HL-60 (cell line): ENCODE data around the gene TBC1D9.

Experiments
- DNase-seq, 2 experiments: peaks; one replicate each; pipeline ENCODE4 v3.0.0-alpha.2; 2010 to 2020; ENCODE audit warnings: low read depth in 1 of 2, low spot score in 1 of 2
- H3K27ac ChIP-seq: fragments of 250-450 bp; sonication (Bioruptor Pico); replicated peaks from 2 replicates; pipeline ENCODE4 v1.5.1; 2020; ENCODE audit warnings: mild to moderate bottlenecking, moderate library complexity
- H3K27me3 ChIP-seq: fragments of 250-450 bp; sonication (Bioruptor Pico); 2 replicates; pipeline ENCODE4 v1.5.1; 2021; ENCODE audit warnings: mild to moderate bottlenecking, moderate library complexity; ENCODE audit not compliant: insufficient read depth, poor library complexity, severe bottlenecking
- H3K4me3 ChIP-seq: replicated peaks from 2 replicates; pipeline ENCODE4 v1.5.1; 2011; ENCODE audit warnings: mild to moderate bottlenecking, control low read depth, low read length; ENCODE audit not compliant: insufficient read depth
- CTCF ChIP-seq: IDR thresholded peaks from one replicate; pipeline ENCODE4 v1.5.1; 2011; ENCODE audit warnings: low read length, control low read depth, inconsistent platforms; ENCODE audit not compliant: insufficient read depth
- GABPA ChIP-seq: IDR thresholded peaks from 2 replicates; pipeline ENCODE4 v1.6.1; 2012; ENCODE audit warnings: low read depth
- POLR2AphosphoS5 ChIP-seq: IDR thresholded peaks from 2 replicates; pipeline ENCODE4 v1.6.1; 2012; ENCODE audit warnings: low read depth
- REST ChIP-seq: IDR thresholded peaks from 2 replicates; pipeline ENCODE4 v1.6.1; 2012; ENCODE audit warnings: low read depth; ENCODE audit not compliant: insufficient replicate concordance
- SPI1 ChIP-seq: IDR thresholded peaks from 2 replicates; pipeline ENCODE4 v1.6.1; 2012; ENCODE audit warnings: low read depth, mild to moderate bottlenecking, borderline replicate concordance

Gene TBC1D9

GRCh38 chr4:140732780-140733179 lies 23.4 kb downstream of the TBC1D9 start:
- Histone ChIP-seq H3K27me3 (peaks cover 3% of the 10 kb centered on the region), H3K27ac (no peak overlapping the region), H3K4me3 (no peak overlapping the region)
- DNase-seq, result no peak
- TF ChIP-seq CTCF, result no peak
- TF ChIP-seq POLR2AphosphoS5, result no peak
- TF ChIP-seq SPI1, result no peak
- no peak for TF ChIP-seq REST
- TF ChIP-seq GABPA, result no peak

GRCh38 chr4:140729344-140730049 lies 26.7 kb downstream of the TBC1D9 start:
- Histone ChIP-seq H3K4me3 (no peak overlapping the region), H3K27ac (no peak overlapping the region)
- DNase-seq, result no peak

More at GRCh38 chr4:140729344-140730049, 26.7 kb downstream of the TBC1D9 start:
- no peak for TF ChIP-seq SPI1
- TF ChIP-seq POLR2AphosphoS5, result no peak
- no peak for TF ChIP-seq GABPA
- no peak for TF ChIP-seq CTCF
- no peak for TF ChIP-seq REST
- H3K27me3 ChIP-seq, result no peaks in the 10 kb centered on the region
